Chondrocyte (in vitro differentiated cells): ENCODE results near the gene CEL. TPM values are rescaled to one million over a fixed set of nuclear protein-coding genes. Genes with fewer than 3 reads are reported as not detected.
"Not testable (repeated sequence)": the region's sequence is repeated elsewhere in the genome, so short reads cannot be mapped to it uniquely, and the experiment has no call there.

Experiments
- DNase-seq: peaks from one replicate; pipeline ENCODE4 v3.0.0; 2021; ENCODE audit warnings: mixed read lengths, low spot score
- H3K27ac Mint-ChIP-seq: one replicate; pipeline ENCODE4 v1.8.0; 2021; ENCODE audit warnings: mild to moderate bottlenecking, moderate library complexity, mixed read lengths; ENCODE audit not compliant: unreplicated experiment
- H3K27me3 Mint-ChIP-seq: 2 replicates; pipeline ENCODE4 v1.8.0; 2021; ENCODE audit warnings: low read depth, mixed read lengths
- H3K36me3 Mint-ChIP-seq: 2 replicates; pipeline ENCODE4 v1.8.0; 2021; ENCODE audit warnings: low read depth, mixed read lengths
- H3K4me1 Mint-ChIP-seq: 2 replicates; pipeline ENCODE4 v1.8.0; 2021; ENCODE audit warnings: low read depth, mild to moderate bottlenecking, mixed read lengths
- H3K4me3 Mint-ChIP-seq: one replicate; pipeline ENCODE4 v1.8.0; 2021; ENCODE audit warnings: mild to moderate bottlenecking, moderate library complexity, mixed read lengths; ENCODE audit not compliant: unreplicated experiment
- H3K9me3 Mint-ChIP-seq: 2 replicates; pipeline ENCODE4 v1.8.0; 2021; ENCODE audit warnings: low read depth, mixed read lengths
- long read RNA-seq: library from polyadenylated mRNA; stranded (forward); transcript quantifications from one replicate; pipeline ENCODE4 v2.0.0, GENCODE V29; 2021
- total RNA-seq: library from RNA; stranded (reverse); gene quantifications from 3 replicates; pipeline ENCODE4 v1.2.1, GENCODE V29; 2021
- TF ChIP-seq, protein P1 (sequence below): fragments of 200-600 bp; sonication (generic); IDR thresholded peaks from 2 replicates; pipeline ENCODE4 v1.5.0; 2021; ENCODE audit warnings: antibody characterized with exemption, mild to moderate bottlenecking, moderate library complexity

The CEL gene
- total RNA-seq, result 0.87 to 1.5 TPM (median 1.1 TPM) in 3 replicates
- long read RNA-seq, result 0 reads

DNA sequence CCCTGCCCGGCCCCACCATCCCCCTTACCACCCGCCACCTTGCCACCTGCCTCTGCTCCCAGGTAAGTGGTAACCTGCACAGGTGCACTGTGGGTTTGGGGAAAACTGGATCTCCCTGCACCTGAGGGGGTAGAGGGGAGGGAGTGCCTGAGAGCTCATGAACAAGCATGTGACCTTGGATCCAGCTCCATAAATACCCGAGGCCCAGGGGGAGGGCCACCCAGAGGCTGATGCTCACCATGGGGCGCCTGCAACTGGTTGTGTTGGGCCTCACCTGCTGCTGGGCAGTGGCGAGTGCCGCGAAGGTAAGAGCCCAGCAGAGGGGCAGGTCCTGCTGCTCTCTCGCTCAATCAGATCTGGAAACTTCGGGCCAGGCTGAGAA is at the start of gene CEL:
Gene CEL, plus strand, starts transcription at position 218 of the 382 bp plus-strand sequence. Its CDS starts 22 bp downstream, at position 240.
- not testable (repeated sequence) for H3K9me3 Mint-ChIP-seq, H3K27me3 Mint-ChIP-seq, H3K4me3 Mint-ChIP-seq, H3K27ac Mint-ChIP-seq
- peak; percentile 50 for DNase-seq
- peaks cover 20% of the 10 kb centered on the region for H3K4me1 Mint-ChIP-seq
- H3K36me3 Mint-ChIP-seq, result peaks cover 11% of the 10 kb centered on the region

DNA sequence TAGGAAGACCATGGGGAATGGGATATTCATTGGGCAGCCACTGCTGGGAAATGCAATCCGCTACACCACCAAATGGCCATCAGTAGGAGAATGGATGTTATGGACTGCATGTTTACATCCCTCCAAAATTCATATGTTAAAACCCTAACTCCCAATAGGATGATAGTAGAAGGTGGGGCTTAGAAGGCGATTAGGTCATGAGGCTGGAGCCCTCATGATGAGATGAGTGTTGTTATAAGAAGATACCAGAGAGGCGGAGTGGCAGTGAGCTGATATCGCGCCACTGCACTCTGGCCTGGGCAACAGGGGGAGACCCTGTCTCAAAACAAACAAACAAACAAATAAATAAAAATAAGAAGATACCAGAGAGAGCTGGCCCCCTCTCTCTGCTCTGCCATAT is 47.1 kb upstream of the CEL start:
- TF ChIP-seq, protein P1, sequence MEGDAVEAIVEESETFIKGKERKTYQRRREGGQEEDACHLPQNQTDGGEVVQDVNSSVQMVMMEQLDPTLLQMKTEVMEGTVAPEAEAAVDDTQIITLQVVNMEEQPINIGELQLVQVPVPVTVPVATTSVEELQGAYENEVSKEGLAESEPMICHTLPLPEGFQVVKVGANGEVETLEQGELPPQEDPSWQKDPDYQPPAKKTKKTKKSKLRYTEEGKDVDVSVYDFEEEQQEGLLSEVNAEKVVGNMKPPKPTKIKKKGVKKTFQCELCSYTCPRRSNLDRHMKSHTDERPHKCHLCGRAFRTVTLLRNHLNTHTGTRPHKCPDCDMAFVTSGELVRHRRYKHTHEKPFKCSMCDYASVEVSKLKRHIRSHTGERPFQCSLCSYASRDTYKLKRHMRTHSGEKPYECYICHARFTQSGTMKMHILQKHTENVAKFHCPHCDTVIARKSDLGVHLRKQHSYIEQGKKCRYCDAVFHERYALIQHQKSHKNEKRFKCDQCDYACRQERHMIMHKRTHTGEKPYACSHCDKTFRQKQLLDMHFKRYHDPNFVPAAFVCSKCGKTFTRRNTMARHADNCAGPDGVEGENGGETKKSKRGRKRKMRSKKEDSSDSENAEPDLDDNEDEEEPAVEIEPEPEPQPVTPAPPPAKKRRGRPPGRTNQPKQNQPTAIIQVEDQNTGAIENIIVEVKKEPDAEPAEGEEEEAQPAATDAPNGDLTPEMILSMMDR, result no peak
- Mint-ChIP-seq H3K4me3 (no peak overlapping the region), H3K4me1 (no peaks in the 10 kb centered on the region), H3K36me3 (peaks cover 5% of the 10 kb centered on the region), H3K27ac (no peak overlapping the region), H3K27me3 (peaks cover 23% of the 10 kb centered on the region), H3K9me3 (peaks cover 23% of the 10 kb centered on the region)
- no peak for DNase-seq

DNA sequence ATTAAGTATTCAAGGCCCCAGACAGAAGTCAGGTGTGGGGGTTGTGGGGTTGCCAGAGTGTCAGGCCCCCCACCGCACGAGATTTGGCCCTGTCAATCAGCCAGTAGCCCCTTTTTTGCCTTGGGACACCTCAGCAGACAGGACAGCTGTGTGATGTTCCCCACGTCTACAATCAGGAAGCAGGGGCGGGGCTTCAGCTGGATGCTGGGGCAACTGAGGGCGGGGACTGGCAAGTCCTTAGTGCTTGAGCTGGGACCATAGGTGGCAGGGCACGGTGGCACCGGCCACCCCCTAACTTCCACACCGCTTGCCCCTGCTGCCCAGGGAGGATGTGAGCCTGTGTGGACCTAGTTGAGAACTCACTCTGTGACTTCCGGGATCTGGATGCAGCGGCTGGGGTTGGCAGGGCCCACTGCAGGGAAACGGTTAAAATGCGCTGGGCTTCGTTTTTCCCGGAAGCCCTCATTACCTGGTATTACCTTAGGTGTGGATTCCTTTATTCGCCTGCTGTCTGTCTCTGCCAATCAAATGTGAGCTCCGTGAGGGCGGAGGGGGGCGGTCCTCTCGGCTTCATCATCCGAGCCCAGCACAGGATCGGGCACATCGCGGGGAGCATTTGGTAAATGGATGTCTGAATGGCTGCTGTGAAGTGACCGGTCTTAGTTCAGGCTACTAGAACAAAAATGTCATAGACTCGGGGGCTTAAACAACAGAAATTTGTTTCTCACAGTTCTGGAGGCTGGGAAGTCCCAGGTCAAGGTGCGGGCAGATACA is 38.5 kb upstream of the CEL start:
- no peak for DNase-seq
- Mint-ChIP-seq H3K9me3 (no peaks in the 10 kb centered on the region), H3K36me3 (no peaks in the 10 kb centered on the region), H3K4me1 (no peaks in the 10 kb centered on the region), H3K27me3 (peaks cover 5% of the 10 kb centered on the region), H3K4me3 (no peak overlapping the region), H3K27ac (no peak overlapping the region)
- TF ChIP-seq, protein P1, result no peak

DNA sequence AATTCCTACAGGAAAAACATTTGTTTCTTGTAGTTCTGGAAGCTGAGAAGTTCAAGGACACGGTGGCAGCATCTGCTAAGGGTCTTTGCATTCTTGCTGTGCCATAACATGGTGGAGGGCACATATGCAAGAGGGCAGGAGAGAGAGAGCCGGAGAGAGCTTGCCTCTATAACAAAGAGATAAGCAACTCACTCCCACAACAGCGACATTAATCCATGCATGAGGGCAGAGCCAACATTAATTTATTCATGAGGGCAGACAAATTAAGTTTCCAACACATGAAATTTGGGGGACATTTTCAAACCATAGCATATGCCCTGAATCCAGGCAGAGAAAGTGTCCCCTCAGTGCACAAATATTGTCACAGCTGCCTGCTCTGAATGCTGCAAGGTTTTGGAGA is 35.4 kb upstream of the CEL start:
- no peak overlapping the region for H3K4me3 Mint-ChIP-seq
- no peaks in the 10 kb centered on the region for H3K9me3 Mint-ChIP-seq

DNA sequence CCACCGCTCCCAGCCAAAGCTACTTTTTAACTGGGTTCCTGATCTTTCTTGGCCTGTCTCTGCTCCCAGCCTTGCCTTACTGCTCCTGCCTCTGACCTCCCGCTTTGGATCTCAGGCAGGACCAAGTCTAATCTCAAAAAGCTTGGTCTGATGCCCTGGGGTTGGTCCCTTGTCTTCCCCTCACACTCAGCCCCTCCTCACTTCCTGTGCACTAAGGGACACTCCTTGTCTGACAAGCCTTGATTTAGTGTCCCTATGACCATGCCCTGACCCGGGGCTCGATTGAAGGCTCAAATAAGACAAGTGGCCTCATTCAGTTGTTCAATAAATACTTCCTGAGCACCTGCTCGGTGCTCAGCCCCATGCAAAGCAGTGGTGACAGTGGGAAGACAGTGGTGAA is 34.6 kb upstream of the CEL start:
- Mint-ChIP-seq H3K36me3 (peaks cover 1% of the 10 kb centered on the region), H3K9me3 (no peaks in the 10 kb centered on the region), H3K27ac (no peak overlapping the region), H3K27me3 (no peaks in the 10 kb centered on the region), H3K4me1 (peaks cover 21% of the 10 kb centered on the region), H3K4me3 (no peak overlapping the region)
- TF ChIP-seq, protein P1, result no peak
- DNase-seq, result no peak

More for the DNA sequence above, 35.4 kb upstream of the CEL start:
- no peak for DNase-seq
- TF ChIP-seq, protein P1, result no peak
- Mint-ChIP-seq H3K4me1 (peaks cover 14% of the 10 kb centered on the region), H3K36me3 (peaks cover 1% of the 10 kb centered on the region), H3K27me3 (peaks cover 1% of the 10 kb centered on the region), H3K27ac (no peak overlapping the region)

DNA sequence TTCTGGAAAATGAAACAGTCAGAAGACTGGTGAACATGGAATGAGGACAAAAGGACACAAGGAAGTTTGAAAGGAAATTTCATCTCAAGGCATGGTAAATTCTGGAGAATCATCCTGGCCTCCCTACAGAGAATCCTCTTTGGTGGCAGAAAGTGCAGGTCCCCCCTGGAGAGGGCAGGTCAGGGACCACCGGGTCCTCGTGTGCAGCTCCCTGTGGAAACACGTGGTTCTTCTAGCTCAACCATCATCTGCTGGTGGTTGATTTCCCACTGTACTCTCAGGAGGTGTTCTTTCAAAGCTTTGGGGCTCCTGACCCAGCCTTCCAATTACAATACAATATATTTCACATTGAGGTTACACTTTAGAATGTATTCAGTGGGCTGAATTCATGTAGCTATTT is 33.6 kb upstream of the CEL start:
- no peak overlapping the region for H3K27ac Mint-ChIP-seq

More for the DNA sequence above, 33.6 kb upstream of the CEL start:
- DNase-seq, result no peak
- H3K27me3 Mint-ChIP-seq, result no peaks in the 10 kb centered on the region
- peaks cover 1% of the 10 kb centered on the region for H3K36me3 Mint-ChIP-seq
- no peaks in the 10 kb centered on the region for H3K9me3 Mint-ChIP-seq
- H3K4me3 Mint-ChIP-seq, result peak overlapping the region; percentile 98
- TF ChIP-seq, protein P1, result no peak
- peaks cover 29% of the 10 kb centered on the region for H3K4me1 Mint-ChIP-seq
